Vagina (tissue), 2 donors: ENCODE data around the gene WDR41. TPM values are rescaled to one million over a fixed set of nuclear protein-coding genes. Genes with fewer than 3 reads are reported as not detected.
"Not testable (repeated sequence)": the region's sequence is repeated elsewhere in the genome, so short reads cannot be mapped to it uniquely, and the experiment has no call there.

Source experiments
- DNase-seq, 2 donors: peaks; one replicate each; pipeline ENCODE4 v3.0.0-alpha.2; 2017; ENCODE audit errors: extremely low spot score in 2 of 2
- H3K27ac ChIP-seq: fragments of 200-600 bp; sonication (generic); one replicate; pipeline ENCODE4 v1.5.1; 2019
- H3K27me3 ChIP-seq: fragments of 200-600 bp; sonication (generic); one replicate; pipeline ENCODE4 v1.5.1; 2019
- H3K36me3 ChIP-seq, 2 donors: fragments of 200-600 bp; sonication (generic); one replicate each; pipeline ENCODE4 v1.5.1; 2017 to 2019
- H3K4me1 ChIP-seq: fragments of 200-600 bp; sonication (generic); one replicate; pipeline ENCODE4 v1.5.1; 2019
- H3K4me3 ChIP-seq, 2 donors: fragments of 200-600 bp; sonication (generic); 1 replicate in 1 of 2; 2 replicates in 1 of 2; pipeline ENCODE4 v1.5.1; 2016 to 2019
- H3K9me3 ChIP-seq: fragments of 200-600 bp; sonication (generic); one replicate; pipeline ENCODE4 v1.5.1; 2019
- POLR2A ChIP-seq, 2 donors: fragments of 450-650 bp; IDR thresholded peaks; one replicate each; pipeline ENCODE4 v1.6.1; 2017; ENCODE audit warnings: antibody characterized with exemption in 2 of 2, mild to moderate bottlenecking in 2 of 2, moderate library complexity in 2 of 2
- POLR2AphosphoS5 ChIP-seq, 2 donors: sonication (generic); formaldehyde crosslinking; IDR thresholded peaks; one replicate each; pipeline ENCODE4 v1.9.0; 2017; ENCODE audit warnings: antibody characterized with exemption in 2 of 2, mild to moderate bottlenecking in 2 of 2, low read depth in 1 of 2; ENCODE audit not compliant: insufficient read depth in 1 of 2
- intact Hi-C: fragments of 100-400 bp; cut with DNase I; formaldehyde crosslinking; loops from one replicate; pipeline ENCODE4 v1.15.1; 2023
- total RNA-seq: library from RNA; depleted of rRNA; stranded (reverse); fragments of >200 nt; gene quantifications from one replicate; pipeline ENCODE4 v1.2.3, GENCODE V29; 2016
- TF ChIP-seq, protein P1 (sequence below), 3 experiments: fragments of 450-650 bp in 2 of 3; fragments of 200-600 bp in 1 of 3; sonication (generic) in 1 of 3; IDR thresholded peaks; one replicate each; pipeline ENCODE4 v1.5.1; 2017 to 2019; ENCODE audit warnings: antibody characterized with exemption in 3 of 3, mild to moderate bottlenecking in 2 of 3, moderate library complexity in 2 of 3

The WDR41 gene
- total RNA-seq, 1 donor from 2014 or later, result 40.3 TPM

DNA sequence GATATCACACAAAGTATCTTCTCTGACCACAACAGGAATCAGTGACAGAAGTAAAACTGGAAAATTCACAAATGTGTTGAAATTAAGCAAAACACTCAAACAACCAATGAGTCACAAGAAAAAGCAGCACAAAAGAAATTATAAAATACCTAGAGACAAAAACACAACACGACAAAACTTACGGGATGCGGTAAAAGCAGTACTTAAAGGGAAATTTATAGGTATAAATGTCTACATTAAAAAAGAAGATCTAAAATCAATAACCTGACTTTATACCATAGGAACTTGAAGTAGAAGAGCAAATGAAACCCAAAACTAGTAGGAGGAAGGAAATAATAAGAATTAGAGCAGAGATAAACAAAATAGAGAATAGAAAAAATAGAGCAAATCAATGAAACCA is 2.8 kb upstream of the WDR41 start:
- Histone ChIP-seq H3K27me3 (no peaks in the 10 kb centered on the region), H3K4me3 (no peak overlapping the region), H3K27ac (no peak overlapping the region), H3K9me3 (no peaks in the 10 kb centered on the region), H3K36me3 (no peaks in the 10 kb centered on the region), H3K4me1 (peaks cover 12% of the 10 kb centered on the region)
- TF ChIP-seq POLR2A (IDR thresholded peaks at IDR 0.05) (no peak), POLR2AphosphoS5 (IDR thresholded peaks at IDR 0.05; ENCODE audit: insufficient read depth in 1 of 2, low read depth in 1 of 2) (no peak)
- TF ChIP-seq, protein P1, sequence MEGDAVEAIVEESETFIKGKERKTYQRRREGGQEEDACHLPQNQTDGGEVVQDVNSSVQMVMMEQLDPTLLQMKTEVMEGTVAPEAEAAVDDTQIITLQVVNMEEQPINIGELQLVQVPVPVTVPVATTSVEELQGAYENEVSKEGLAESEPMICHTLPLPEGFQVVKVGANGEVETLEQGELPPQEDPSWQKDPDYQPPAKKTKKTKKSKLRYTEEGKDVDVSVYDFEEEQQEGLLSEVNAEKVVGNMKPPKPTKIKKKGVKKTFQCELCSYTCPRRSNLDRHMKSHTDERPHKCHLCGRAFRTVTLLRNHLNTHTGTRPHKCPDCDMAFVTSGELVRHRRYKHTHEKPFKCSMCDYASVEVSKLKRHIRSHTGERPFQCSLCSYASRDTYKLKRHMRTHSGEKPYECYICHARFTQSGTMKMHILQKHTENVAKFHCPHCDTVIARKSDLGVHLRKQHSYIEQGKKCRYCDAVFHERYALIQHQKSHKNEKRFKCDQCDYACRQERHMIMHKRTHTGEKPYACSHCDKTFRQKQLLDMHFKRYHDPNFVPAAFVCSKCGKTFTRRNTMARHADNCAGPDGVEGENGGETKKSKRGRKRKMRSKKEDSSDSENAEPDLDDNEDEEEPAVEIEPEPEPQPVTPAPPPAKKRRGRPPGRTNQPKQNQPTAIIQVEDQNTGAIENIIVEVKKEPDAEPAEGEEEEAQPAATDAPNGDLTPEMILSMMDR (IDR thresholded peaks at IDR 0.05), result no peak
- DNase-seq, result no peak
- intact Hi-C loops, result loop anchor here (5.0 to 10.0 kb wide), 2 partner anchors 350 to 408 kb away; partner anchors contain the start of gene ZBED3

DNA sequence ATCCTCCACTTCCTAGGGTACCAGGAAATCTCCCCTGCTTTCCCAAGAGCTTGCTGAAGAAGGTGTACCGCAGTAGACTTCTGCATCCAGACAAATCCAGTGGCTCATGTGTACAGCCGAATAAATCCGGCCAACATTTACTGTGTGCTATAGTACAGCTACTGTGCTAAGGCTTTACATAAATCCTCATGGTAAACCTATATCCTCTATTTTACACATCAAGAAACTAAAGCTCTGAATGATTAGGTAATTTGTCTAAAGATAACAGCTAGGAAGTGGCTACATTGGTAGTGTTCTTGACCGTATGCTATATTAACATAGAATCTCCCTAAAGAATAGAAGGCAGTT is 511 bp upstream of the WDR41 start:
- no peaks in the 10 kb centered on the region for H3K27me3 ChIP-seq
- peak overlapping the region; percentile 83 to 86 for H3K4me3 ChIP-seq
- H3K9me3 ChIP-seq, result no peaks in the 10 kb centered on the region
- peaks cover 21% of the 10 kb centered on the region for H3K4me1 ChIP-seq
- H3K27ac ChIP-seq, result peak overlapping the region; percentile 96
- intact Hi-C loops, result loop anchor here (5.0 to 10.0 kb wide), 2 partner anchors 348 to 405 kb away; partner anchors contain the start of gene ZBED3
- no peak for TF ChIP-seq POLR2AphosphoS5 (IDR thresholded peaks at IDR 0.05; ENCODE audit: insufficient read depth in 1 of 2, low read depth in 1 of 2)
- TF ChIP-seq, protein P1 (IDR thresholded peaks at IDR 0.05), result no peak
- no peak for TF ChIP-seq POLR2A (IDR thresholded peaks at IDR 0.05)
- DNase-seq, result no peak
- H3K36me3 ChIP-seq, result no peaks in the 10 kb centered on the region

DNA sequence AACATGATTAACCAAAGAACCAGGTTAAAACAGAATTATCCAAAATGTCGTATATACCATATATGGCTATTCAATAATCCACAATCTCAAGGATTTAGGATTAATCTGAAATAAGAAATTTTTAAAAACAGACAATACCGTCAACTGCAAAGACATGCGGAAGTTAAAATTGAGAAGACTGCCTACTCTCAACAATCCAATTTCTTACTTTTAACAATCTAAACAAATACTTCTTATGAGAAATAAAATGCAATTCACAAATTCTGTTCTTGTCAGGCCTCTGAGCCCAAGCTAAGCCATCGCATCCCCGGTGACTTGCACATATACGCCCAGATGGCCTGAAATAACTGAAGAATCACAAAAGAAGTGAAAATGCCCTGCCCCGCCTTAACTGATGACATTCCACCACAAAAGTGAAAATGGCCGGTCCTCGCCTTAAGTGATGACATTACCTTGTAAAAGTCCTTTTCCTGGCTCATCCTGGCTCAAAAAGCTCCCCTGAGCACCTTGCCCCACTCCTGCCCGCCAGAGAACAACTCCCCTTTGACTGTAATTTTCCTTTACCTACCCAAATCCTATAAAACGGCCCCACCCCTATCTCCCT is 1.3 kb downstream of the WDR41 start:
- peaks cover 22% of the 10 kb centered on the region for H3K4me1 ChIP-seq

DNA sequence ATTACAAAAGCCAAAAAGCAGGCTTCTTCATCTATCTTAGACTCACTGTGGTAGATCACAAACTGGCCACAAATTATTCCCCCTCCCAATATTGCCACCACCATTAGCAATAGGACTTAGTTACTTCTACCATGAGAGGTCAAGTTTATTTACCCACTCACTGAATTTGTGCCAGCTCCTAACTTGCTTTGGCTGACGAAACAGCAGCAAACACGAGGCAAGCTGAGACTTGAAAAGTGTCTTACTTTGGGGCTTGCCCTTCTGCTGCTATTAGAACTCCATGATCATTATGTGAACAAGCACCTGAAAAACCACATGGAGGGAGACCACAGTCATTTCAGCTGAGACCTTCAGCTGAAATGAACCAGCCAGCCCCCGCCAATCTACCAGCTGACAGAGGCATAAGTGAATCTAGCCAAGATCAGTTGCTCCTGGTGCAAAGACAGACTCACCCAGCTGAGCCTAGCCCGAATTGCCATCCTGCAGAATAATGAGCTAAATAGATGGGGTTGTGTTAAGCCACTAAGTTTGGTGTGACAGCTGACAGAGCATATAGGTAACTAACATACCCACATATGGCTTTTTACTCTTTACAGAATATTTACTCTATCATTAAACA is 5.7 kb downstream of the WDR41 start:
- TF ChIP-seq, protein P1 (IDR thresholded peaks at IDR 0.05), result no peak
- TF ChIP-seq POLR2A (IDR thresholded peaks at IDR 0.05), result no peak
- no peak for TF ChIP-seq POLR2AphosphoS5 (IDR thresholded peaks at IDR 0.05; ENCODE audit: insufficient read depth in 1 of 2, low read depth in 1 of 2)
- no peak for DNase-seq
- intact Hi-C loops, result no loop called here

More for the DNA sequence above, 1.3 kb downstream of the WDR41 start:
- not testable (repeated sequence) for DNase-seq, H3K9me3 ChIP-seq, H3K36me3 ChIP-seq, H3K27me3 ChIP-seq
- peak overlapping the region; percentile 96 for H3K27ac ChIP-seq
- peak overlapping the region; percentile 83 to 86 for H3K4me3 ChIP-seq
- intact Hi-C loops, result loop anchor here (5.0 to 10.0 kb wide), 2 partner anchors 346 to 404 kb away; partner anchors contain the start of gene ZBED3

DNA sequence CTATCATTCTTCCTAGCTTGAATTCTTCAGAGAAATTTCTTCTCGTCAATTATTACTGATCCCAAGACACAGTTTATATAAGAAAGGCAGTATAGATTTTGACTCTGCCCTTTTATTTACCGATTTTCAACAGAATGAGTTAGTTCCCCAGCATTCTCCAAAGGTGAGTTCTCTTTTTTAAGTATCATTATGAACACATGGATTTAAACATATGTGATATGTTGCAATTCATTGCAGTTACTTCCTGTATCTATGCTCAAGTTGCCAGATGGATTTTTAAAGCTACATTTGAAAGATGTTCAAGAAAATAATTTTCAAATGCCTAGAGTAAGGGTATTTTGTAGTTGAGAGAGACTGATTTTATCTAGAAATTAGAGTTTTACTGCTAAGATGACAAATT is 8.4 kb downstream of the WDR41 start:
- DNase-seq, result no peak

More for the DNA sequence above, 5.7 kb downstream of the WDR41 start:
- no peaks in the 10 kb centered on the region for H3K9me3 ChIP-seq
- peaks cover 0 to 12% of the 10 kb centered on the region in 2 donors for H3K36me3 ChIP-seq
- no peaks in the 10 kb centered on the region for H3K27me3 ChIP-seq
- no peak overlapping the region for H3K27ac ChIP-seq
- H3K4me1 ChIP-seq, result peaks cover 18% of the 10 kb centered on the region
- no peak overlapping the region for H3K4me3 ChIP-seq

DNA sequence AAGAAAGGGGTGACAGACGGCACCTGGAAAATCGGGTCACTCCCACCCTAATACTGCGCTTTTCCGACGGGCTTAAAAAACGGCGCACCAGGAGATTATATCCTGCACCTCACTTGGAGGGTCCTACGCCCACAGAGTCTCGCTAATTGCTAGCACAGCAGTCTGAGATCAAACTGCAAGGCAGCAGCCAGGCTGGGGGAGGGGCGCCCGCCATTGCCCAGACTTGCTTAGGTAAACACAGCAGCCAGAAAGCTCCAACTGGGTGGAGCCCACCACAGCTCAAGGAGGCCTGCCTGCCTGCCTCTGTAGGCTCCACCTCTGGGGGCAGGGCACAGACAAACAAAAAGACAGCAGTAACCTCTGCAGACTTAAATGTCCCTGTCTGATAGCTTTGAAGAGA is 17.1 kb downstream of the WDR41 start:
- intact Hi-C loops, DNase-seq, H3K27ac ChIP-seq, H3K4me1 ChIP-seq, H3K4me3 ChIP-seq, H3K36me3 ChIP-seq, H3K9me3 ChIP-seq, H3K27me3 ChIP-seq: not testable (repeated sequence)

More for the DNA sequence above, 8.4 kb downstream of the WDR41 start:
- Histone ChIP-seq H3K27ac (no peak overlapping the region), H3K27me3 (no peaks in the 10 kb centered on the region), H3K9me3 (no peaks in the 10 kb centered on the region), H3K4me1 (peaks cover 10% of the 10 kb centered on the region), H3K36me3 (peaks cover 0 to 12% of the 10 kb centered on the region in 2 donors), H3K4me3 (no peak overlapping the region)
- TF ChIP-seq POLR2AphosphoS5 (IDR thresholded peaks at IDR 0.05; ENCODE audit: insufficient read depth in 1 of 2, low read depth in 1 of 2) (no peak), POLR2A (IDR thresholded peaks at IDR 0.05) (no peak)
- TF ChIP-seq, protein P1 (IDR thresholded peaks at IDR 0.05), result no peak
- intact Hi-C loops, result no loop called here

DNA sequence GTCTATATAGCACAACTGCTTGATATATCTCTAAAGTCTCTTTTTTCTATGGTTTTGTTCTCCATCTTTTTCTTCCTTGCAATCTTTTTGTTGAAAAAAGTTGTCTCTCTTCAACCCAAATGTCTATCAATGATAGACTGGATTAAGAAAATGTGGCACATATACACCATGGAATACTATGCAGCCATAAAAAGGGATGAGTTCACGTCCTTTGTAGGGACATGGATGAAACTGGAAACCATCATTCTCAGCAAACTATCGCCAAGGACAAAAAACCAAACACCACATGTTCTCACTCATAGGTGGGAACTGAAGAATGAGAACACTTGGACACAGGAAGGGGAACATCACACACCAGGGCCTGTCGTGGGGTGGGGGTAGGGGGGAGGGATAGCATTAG is 23.2 kb downstream of the WDR41 start:
- H3K27ac ChIP-seq, H3K4me3 ChIP-seq, DNase-seq, intact Hi-C loops, H3K4me1 ChIP-seq, H3K9me3 ChIP-seq, H3K27me3 ChIP-seq, H3K36me3 ChIP-seq: not testable (repeated sequence)
